Caco-2 (cell line): ENCODE data around the gene NCOR2. TPM values are rescaled to one million over a fixed set of nuclear protein-coding genes. Genes with fewer than 3 reads are reported as not detected.

ENCODE experiments used
- BruUV-seq: library from RNA; stranded (reverse); fragments of 400-500 nt; replicated peaks from 2 replicates; lab custom pipeline; 2021; lab: Mats Ljungman, UMichigan
- CTCF ChIA-PET: fragments of 300-600 bp; sonication (Branson Sonifier 250); formaldehyde crosslinking; loops from one replicate; lab custom pipeline; 2022; ENCODE audit warnings: antibody characterized with exemption; lab: Charles Lee
- POLR2A ChIA-PET: fragments of 300-600 bp; sonication (Branson Sonifier 250); formaldehyde crosslinking; loops from one replicate; lab custom pipeline; 2022; ENCODE audit warnings: antibody characterized with exemption; lab: Charles Lee
- DNase-seq, 2 experiments: peaks; one replicate each; pipeline versions ENCODE4 v3.0.0 to v3.0.0-alpha.2; 2020 to 2022
- H3K27me3 ChIP-seq: replicated peaks from 2 replicates; pipeline ENCODE4 v1.6.0; 2011; ENCODE audit warnings: low read length; ENCODE audit not compliant: control insufficient read depth, insufficient read depth
- H3K36me3 ChIP-seq: 2 replicates; pipeline ENCODE4 v1.5.1; 2011; ENCODE audit warnings: low read length; ENCODE audit not compliant: control insufficient read depth, insufficient read depth
- H3K4me1 ChIP-seq: fragments of 250-450 bp; sonication (Bioruptor Pico); 2 replicates; pipeline ENCODE4 v1.5.1; 2020; ENCODE audit warnings: mild to moderate bottlenecking
- H3K4me3 ChIP-seq: 2 replicates; pipeline ENCODE4 v1.5.1; 2011; ENCODE audit warnings: low read depth, mild to moderate bottlenecking, control low read depth, low read length
- H3K9me3 ChIP-seq: fragments of 250-450 bp; sonication (Bioruptor Pico); 2 replicates; pipeline ENCODE4 v1.5.1; 2020; ENCODE audit warnings: mild to moderate bottlenecking, moderate library complexity
- H3K27ac Mint-ChIP-seq: one replicate; pipeline ENCODE4 v1.8.0; 2022; ENCODE audit warnings: mixed read lengths; ENCODE audit not compliant: unreplicated experiment
- H3K27me3 Mint-ChIP-seq: one replicate; pipeline ENCODE4 v1.8.0; 2022; ENCODE audit warnings: mixed read lengths; ENCODE audit not compliant: insufficient read depth, unreplicated experiment
- H3K36me3 Mint-ChIP-seq: one replicate; pipeline ENCODE4 v1.8.0; 2022; ENCODE audit warnings: mild to moderate bottlenecking, mixed read lengths; ENCODE audit not compliant: insufficient read depth, unreplicated experiment
- H3K4me1 Mint-ChIP-seq: one replicate; pipeline ENCODE4 v1.8.0; 2022; ENCODE audit warnings: low read depth, mixed read lengths; ENCODE audit not compliant: unreplicated experiment
- H3K4me3 Mint-ChIP-seq: one replicate; pipeline ENCODE4 v1.8.0; 2022; ENCODE audit warnings: mild to moderate bottlenecking, moderate library complexity, mixed read lengths; ENCODE audit not compliant: unreplicated experiment
- H3K9me3 Mint-ChIP-seq: one replicate; pipeline ENCODE4 v1.8.0; 2022; ENCODE audit warnings: mixed read lengths; ENCODE audit not compliant: unreplicated experiment
- CTCF ChIP-seq, 2 experiments: fragments of 200-600 bp in 1 of 2; IDR thresholded peaks; 1 replicate in 1 of 2; 2 replicates in 1 of 2; pipeline versions ENCODE4 v1.5.1 to v1.8.0; 2011 to 2022; ENCODE audit warnings: antibody characterized with exemption in 1 of 2, control low read depth in 1 of 2, inconsistent platforms in 1 of 2, low read depth in 1 of 2, low read length in 1 of 2, mild to moderate bottlenecking in 1 of 2, moderate library complexity in 1 of 2; ENCODE audit not compliant: insufficient read depth in 1 of 2, severe bottlenecking in 1 of 2, unreplicated experiment in 1 of 2
- intact Hi-C: fragments of 100-400 bp; cut with micrococcal nuclease; formaldehyde crosslinking; loops from one replicate; pipeline ENCODE4 v1.10.0; 2022; ENCODE audit not compliant: unreplicated experiment
- total RNA-seq: library from RNA; stranded (reverse); gene quantifications from 2 replicates; pipeline ENCODE4 v1.2.3, GENCODE V29; 2022

The NCOR2 gene
- total RNA-seq, 1 experiment from 2014 or later, result 250 TPM

GRCh38 chr12:124605883-124606774 lies 38.7 kb upstream of the NCOR2 start:
- CTCF ChIA-PET, result interaction anchor here (1.2 kb wide), 1 partner anchor 26 kb away, joined by 3 read pairs; no protein-coding TSS in a partner anchor
- no peaks in the 10 kb centered on the region for H3K27me3 Mint-ChIP-seq
- no peaks in the 10 kb centered on the region for H3K27me3 ChIP-seq
- no peaks in the 10 kb centered on the region for H3K9me3 ChIP-seq
- intact Hi-C loops, result loop anchor here (1.0 to 2.0 kb wide), 2 partner anchors 15 to 42 kb away; no protein-coding TSS in a partner anchor
- DNase-seq, result no peak
- H3K4me1 Mint-ChIP-seq, result peaks cover 67% of the 10 kb centered on the region
- H3K4me3 ChIP-seq, result no peak overlapping the region
- no TSS peak for BruUV-seq
- H3K9me3 Mint-ChIP-seq, result no peaks in the 10 kb centered on the region
- POLR2A ChIA-PET, result no interaction called here
- no peaks in the 10 kb centered on the region for H3K36me3 ChIP-seq
- H3K4me3 Mint-ChIP-seq, result peak overlapping the region; percentile 16
- H3K4me1 ChIP-seq, result peaks cover 72% of the 10 kb centered on the region
- H3K27ac Mint-ChIP-seq, result peak overlapping the region; percentile 43
- peaks cover 20% of the 10 kb centered on the region for H3K36me3 Mint-ChIP-seq
- no peak for TF ChIP-seq CTCF (IDR thresholded peaks at IDR 0.05; ENCODE audit: insufficient read depth in 1 of 2, low read depth in 1 of 2, low read length in 1 of 2, severe bottlenecking in 1 of 2, unreplicated experiment in 1 of 2)

GRCh38 chr12:124605150-124605882 lies 37.9 kb upstream of the NCOR2 start:
- H3K36me3 Mint-ChIP-seq, result peaks cover 20% of the 10 kb centered on the region
- Histone ChIP-seq H3K27me3 (no peaks in the 10 kb centered on the region), H3K4me3 (no peak overlapping the region), H3K4me1 (peaks cover 72% of the 10 kb centered on the region), H3K36me3 (no peaks in the 10 kb centered on the region), H3K9me3 (no peaks in the 10 kb centered on the region)
- intact Hi-C loops, result loop anchor here (1.0 to 2.0 kb wide), 2 partner anchors 15 to 43 kb away; no protein-coding TSS in a partner anchor
- peaks cover 67% of the 10 kb centered on the region for H3K4me1 Mint-ChIP-seq
- BruUV-seq, result no TSS peak
- H3K27ac Mint-ChIP-seq, result peak overlapping the region; percentile 43
- CTCF ChIA-PET, result interaction anchor here (1.2 kb wide), 1 partner anchor 27 kb away, joined by 3 read pairs; no protein-coding TSS in a partner anchor
- TF ChIP-seq CTCF (IDR thresholded peaks at IDR 0.05; ENCODE audit: insufficient read depth in 1 of 2, low read depth in 1 of 2, low read length in 1 of 2, severe bottlenecking in 1 of 2, unreplicated experiment in 1 of 2), result no peak
- POLR2A ChIA-PET, result no interaction called here
- no peaks in the 10 kb centered on the region for H3K27me3 Mint-ChIP-seq
- H3K9me3 Mint-ChIP-seq, result no peaks in the 10 kb centered on the region
- H3K4me3 Mint-ChIP-seq, result peak overlapping the region; percentile 16
- DNase-seq, result peak in 1 of 2 experiments; percentile 32

DNA sequence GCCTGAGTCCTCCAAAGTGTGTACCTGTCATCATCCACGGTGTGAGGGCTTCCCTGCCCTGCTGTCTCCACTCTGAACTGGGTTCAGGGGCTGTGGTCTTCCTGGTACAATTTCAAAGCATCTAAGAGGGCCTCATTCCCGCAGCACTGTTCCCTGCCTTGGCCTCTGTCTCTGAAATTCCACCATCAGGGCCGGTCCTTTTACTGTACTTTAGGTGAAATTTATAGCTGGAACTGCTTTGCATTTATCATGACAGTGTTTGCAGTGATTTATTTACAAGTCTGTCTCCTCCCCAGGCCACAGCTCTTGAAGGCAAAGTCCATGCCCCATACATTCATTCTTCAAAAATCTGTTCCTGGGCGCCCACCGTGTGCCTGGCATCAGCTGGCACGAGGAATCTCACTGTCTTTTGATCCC lies 36.9 kb upstream of the NCOR2 start:
- no peak for DNase-seq
- Mint-ChIP-seq H3K4me3 (no peak overlapping the region), H3K9me3 (no peaks in the 10 kb centered on the region), H3K4me1 (peaks cover 60% of the 10 kb centered on the region), H3K36me3 (peaks cover 17% of the 10 kb centered on the region), H3K27ac (peak overlapping the region; percentile 43), H3K27me3 (no peaks in the 10 kb centered on the region)
- ChIA-PET CTCF (no interaction called here), POLR2A (interaction anchor here (0.6 kb wide), 1 partner anchor 225 kb away, joined by 3 read pairs; no protein-coding TSS in a partner anchor)
- Histone ChIP-seq H3K4me3 (no peak overlapping the region), H3K36me3 (no peaks in the 10 kb centered on the region; the same call in 1 of the 2 replicates), H3K27me3 (no peaks in the 10 kb centered on the region), H3K9me3 (no peaks in the 10 kb centered on the region), H3K4me1 (peaks cover 61% of the 10 kb centered on the region)
- BruUV-seq, result no TSS peak
- TF ChIP-seq CTCF (IDR thresholded peaks at IDR 0.05; ENCODE audit: insufficient read depth in 1 of 2, low read depth in 1 of 2, low read length in 1 of 2, severe bottlenecking in 1 of 2, unreplicated experiment in 1 of 2), result no peak
- intact Hi-C loops, result loop anchor here (2.0 kb wide), 1 partner anchor 17 kb away; no protein-coding TSS in a partner anchor
